ENCODE results near the gene C7. TPM values are rescaled to one million over a fixed set of nuclear protein-coding genes. Genes with fewer than 3 reads are reported as not detected.

The C7 gene
- total RNA-seq, 1 donor from 2014 or later = not detected

Other genes starting within 250 kb of the C7 start
- 68.0 and 70.0 TPM in 2 replicates for gene PTGER4, start 229.6 kb upstream of the C7 start, total RNA-seq
- 18.1 and 18.2 TPM in 2 replicates for gene TTC33, start 153.5 kb upstream of the C7 start, total RNA-seq
- 85.2 and 91.1 TPM in 2 replicates for gene PRKAA1, start 111.1 kb upstream of the C7 start, total RNA-seq
- 1,134 and 1,223 TPM in 2 replicates for gene RPL37, start 74.3 kb upstream of the C7 start, total RNA-seq
- 0.73 and 1.1 TPM in 2 replicates for gene CARD6, start 68.1 kb upstream of the C7 start, total RNA-seq
- not detected in 2 replicates for gene MROH2B, start 161.8 kb downstream of the C7 start, total RNA-seq